ENCODE results near the gene TTLL9.
"Not testable (repeated sequence)": the region's sequence is repeated elsewhere in the genome, so short reads cannot be mapped to it uniquely, and the experiment has no call there.

The TTLL9 gene

GRCh38 chr20:31925631-31926030 lies 55.2 kb downstream of the TTLL9 start (continued):
- no peak for TF ChIP-seq POU6F1 (CRISPR knock-in tag; IDR thresholded peaks at IDR 0.05; ENCODE audit: borderline replicate concordance, low read depth)
- no peak for TF ChIP-seq PPARA (CRISPR knock-in tag; IDR thresholded peaks at IDR 0.05; ENCODE audit: borderline replicate concordance)
- TF ChIP-seq ZNF70 (CRISPR knock-in tag; IDR thresholded peaks at IDR 0.05): no peak
- TF ChIP-seq GLIS3 (CRISPR knock-in tag; IDR thresholded peaks at IDR 0.05): no peak

GRCh38 chr20:31926493-31926892 lies 56.1 kb downstream of the TTLL9 start:
- no peak for ATAC-seq
- TF ChIP-seq CREB5 (CRISPR knock-in tag; IDR thresholded peaks at IDR 0.05; ENCODE audit: low read depth) (no peak), PATZ1 (CRISPR knock-in tag; IDR thresholded peaks at IDR 0.05; ENCODE audit: borderline replicate concordance) (no peak), TCF4 (CRISPR knock-in tag; IDR thresholded peaks at IDR 0.05; ENCODE audit: borderline replicate concordance) (no peak), RARB (CRISPR knock-in tag; IDR thresholded peaks at IDR 0.05) (no peak), GLIS3 (CRISPR knock-in tag; IDR thresholded peaks at IDR 0.05) (no peak), ESRRG (CRISPR knock-in tag; IDR thresholded peaks at IDR 0.05) (no peak)

GRCh38 chr20:31927627-31928159 lies 57.3 kb downstream of the TTLL9 start:
- TF ChIP-seq PATZ1 (CRISPR knock-in tag; IDR thresholded peaks at IDR 0.05; ENCODE audit: borderline replicate concordance) (no peak), ZFP3 (CRISPR knock-in tag; IDR thresholded peaks at IDR 0.05) (no peak), TCF4 (CRISPR knock-in tag; IDR thresholded peaks at IDR 0.05; ENCODE audit: borderline replicate concordance) (no peak), CSRNP3 (CRISPR knock-in tag; IDR thresholded peaks at IDR 0.05) (no peak), TSHZ2 (CRISPR knock-in tag; IDR thresholded peaks at IDR 0.05) (no peak), BACH2 (CRISPR knock-in tag; IDR thresholded peaks at IDR 0.05; ENCODE audit: borderline replicate concordance) (no peak), ZFP30 (CRISPR knock-in tag; IDR thresholded peaks at IDR 0.05) (no peak), OSR1 (CRISPR knock-in tag; IDR thresholded peaks at IDR 0.05) (no peak), ZNF8 (CRISPR knock-in tag; IDR thresholded peaks at IDR 0.05) (no peak), CREB5 (CRISPR knock-in tag; IDR thresholded peaks at IDR 0.05; ENCODE audit: low read depth) (no peak), RARB (CRISPR knock-in tag; IDR thresholded peaks at IDR 0.05) (no peak), CSDC2 (CRISPR knock-in tag; IDR thresholded peaks at IDR 0.05) (no peak), ZNF70 (CRISPR knock-in tag; IDR thresholded peaks at IDR 0.05) (no peak), TOX (CRISPR knock-in tag; IDR thresholded peaks at IDR 0.05; ENCODE audit: borderline replicate concordance) (no peak), ISL1 (CRISPR knock-in tag; IDR thresholded peaks at IDR 0.05) (no peak), POU6F1 (CRISPR knock-in tag; IDR thresholded peaks at IDR 0.05; ENCODE audit: borderline replicate concordance, low read depth) (no peak), ZC3H10 (CRISPR knock-in tag; IDR thresholded peaks at IDR 0.05) (no peak), GLIS3 (CRISPR knock-in tag; IDR thresholded peaks at IDR 0.05) (no peak)
- ATAC-seq: no peak

GRCh38 chr20:31929631-31930030 lies 59.2 kb downstream of the TTLL9 start:
- ATAC-seq: not testable (repeated sequence)
